HG03060 (cell line): ENCODE results near the gene MYEF2.
A peak's percentile ranks its signal among the peaks of the same experiment; 100 is the strongest.

Experiments
- ATAC-seq: cut with Tn5 transposase; IDR thresholded peaks from one replicate; pipeline ENCODE4 v1.9.1; 2021; ENCODE audit warnings: low read depth, moderate number of reproducible peaks; ENCODE audit not compliant: unreplicated experiment

The MYEF2 gene

DNA sequence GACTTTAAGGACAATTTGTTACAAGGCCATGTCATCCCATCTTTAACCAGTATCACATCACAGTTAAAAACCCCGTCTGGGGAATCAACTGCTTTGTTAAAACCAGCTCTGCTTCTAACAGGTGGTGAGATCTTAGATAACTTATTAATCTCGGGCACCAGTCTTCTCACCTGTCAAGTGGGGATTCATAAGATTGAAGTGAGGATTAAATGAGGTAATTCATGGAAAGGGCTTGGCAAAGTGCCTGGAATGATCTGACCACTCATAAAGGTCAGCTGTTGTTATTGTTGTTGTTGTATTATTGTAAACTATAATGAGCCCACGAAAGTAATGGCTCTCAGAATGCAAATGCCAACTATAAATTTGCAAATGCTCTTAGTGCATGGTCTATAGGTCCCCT is 87.4 kb downstream of the MYEF2 start:
- no peak for ATAC-seq

GRCh38 chr15:48090115-48090514 is 88.0 kb downstream of the MYEF2 start:
- ATAC-seq, result no peak

GRCh38 chr15:48089702-48090101 is 88.4 kb downstream of the MYEF2 start:
- ATAC-seq, result no peak

DNA sequence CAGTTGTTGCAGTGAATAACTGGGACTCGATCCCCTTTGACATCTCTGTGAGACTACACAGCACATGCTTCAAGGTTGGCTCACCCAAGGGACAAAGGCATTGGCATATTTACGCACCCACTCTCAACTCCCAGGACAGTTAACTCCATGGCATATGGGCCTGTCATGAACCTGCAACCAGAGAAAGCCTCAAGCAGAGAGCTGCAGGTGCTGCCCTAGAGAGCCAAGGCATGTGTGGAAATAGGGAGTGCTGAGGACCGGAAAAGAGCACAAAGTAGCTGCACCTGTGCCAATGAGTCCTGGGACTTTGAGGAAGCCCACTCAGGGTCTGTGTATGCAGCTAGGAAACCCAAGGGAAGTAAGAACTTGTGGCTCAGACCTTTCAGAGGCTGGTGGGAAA is 90.3 kb downstream of the MYEF2 start:
- ATAC-seq, result no peak

DNA sequence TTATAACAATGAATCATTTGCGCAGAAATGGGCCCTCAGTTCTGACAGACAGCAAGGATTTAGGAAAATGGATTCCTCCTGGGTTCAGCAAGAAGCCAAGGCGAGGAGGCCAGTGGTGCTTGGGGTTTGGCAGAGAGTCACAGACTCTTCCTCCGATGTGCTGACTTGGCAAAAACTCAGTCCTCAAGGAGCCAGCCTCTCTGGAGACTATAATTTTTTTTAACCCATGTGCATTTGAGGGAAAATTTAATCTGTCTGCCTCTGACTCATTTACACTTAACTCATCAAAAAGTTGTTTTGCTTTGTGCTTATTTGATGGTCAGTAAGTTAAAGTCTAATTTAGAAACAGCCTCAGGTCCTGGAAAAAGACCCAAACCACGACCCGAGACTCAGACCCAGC is 91.5 kb downstream of the MYEF2 start:
- no peak for ATAC-seq

DNA sequence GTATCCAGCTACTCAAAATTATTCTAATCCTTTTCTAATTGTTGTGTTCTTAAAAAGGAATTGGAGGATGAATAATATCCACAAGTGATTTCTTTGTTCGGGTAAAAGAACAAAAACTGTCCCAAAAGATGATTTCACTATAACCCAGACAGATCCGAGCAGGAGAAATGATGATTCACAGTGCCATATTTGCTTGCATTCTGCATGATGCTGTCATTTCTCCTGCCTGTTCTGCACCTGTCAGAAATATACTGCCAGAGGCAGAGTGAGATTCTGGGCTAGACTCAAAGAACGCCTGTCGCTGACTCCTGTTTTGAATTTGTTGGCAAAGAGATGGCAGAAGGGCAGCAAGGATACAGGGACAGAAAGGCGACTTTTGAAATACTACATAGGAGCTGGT is 92.0 kb downstream of the MYEF2 start:
- no peak for ATAC-seq

- no peak for ATAC-seq
These were observed 92.5 kb downstream of the MYEF2 start for GRCh38 chr15:48085591-48085930.

- ATAC-seq, result peak; percentile 54
These were observed 93.1 kb downstream of the MYEF2 start for GRCh38 chr15:48084759-48085590.
